ENCODE results near the gene MORC4.

The MORC4 gene

DNA sequence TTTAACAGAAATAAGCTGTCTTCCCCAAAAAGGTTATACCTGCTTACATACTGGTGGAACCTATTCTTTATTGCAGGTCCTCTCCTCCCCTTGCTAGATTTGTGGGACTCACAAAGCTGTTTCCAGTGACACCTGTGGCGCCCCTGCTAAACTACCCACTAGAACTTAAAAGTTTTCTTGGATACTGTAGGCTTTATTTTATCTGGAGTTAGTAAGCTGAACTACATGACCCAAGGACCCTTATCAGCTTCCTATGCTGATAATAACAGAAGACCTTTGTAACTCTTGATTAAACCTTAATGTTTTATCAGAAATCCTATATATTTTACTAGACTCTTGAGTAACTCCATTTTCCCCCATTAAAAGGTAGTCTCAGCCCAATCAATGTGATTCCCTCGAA, 47.5 kb downstream of the MORC4 start:
- no peak for DNase-seq (ENCODE audit: low read depth)

DNA sequence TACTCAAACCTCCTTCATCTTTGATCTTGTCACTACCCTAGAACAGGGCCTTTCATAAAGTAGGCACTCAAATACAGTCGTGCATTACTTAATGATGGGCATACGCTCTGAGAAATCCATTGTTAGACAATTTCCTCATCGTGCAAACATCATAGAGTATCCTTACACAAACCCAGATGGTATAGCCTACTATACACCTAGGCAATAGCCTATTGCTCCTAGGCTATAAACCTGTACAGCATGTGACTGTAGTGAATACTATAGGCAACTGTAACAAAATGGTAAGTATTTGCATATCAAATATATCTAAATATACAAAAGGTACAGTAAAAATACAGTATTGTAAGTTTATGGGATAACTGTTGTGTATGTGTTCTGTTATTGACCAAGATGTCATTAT, 47.9 kb downstream of the MORC4 start:
- DNase-seq (ENCODE audit: low read depth): no peak

DNA sequence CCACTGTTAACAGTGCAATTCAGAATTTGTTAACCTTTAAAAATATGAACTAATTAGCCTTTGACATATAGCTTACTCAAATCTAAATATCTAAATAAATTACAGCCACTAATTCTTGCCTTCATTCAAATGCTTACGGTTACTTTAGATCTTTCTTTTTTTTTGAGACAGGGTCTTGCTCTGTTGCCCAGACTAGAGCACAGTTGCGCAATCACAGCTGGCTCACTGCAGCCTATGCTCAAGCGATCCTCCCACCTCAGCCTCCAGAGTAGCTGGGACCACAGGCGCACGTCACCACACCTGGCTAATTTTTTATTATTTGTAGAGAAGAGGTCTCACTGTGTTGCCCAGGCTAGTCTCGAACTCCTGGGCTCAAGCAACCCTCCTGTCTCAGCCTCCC, 48.8 kb downstream of the MORC4 start:
- DNase-seq (ENCODE audit: low read depth): no peak

DNA sequence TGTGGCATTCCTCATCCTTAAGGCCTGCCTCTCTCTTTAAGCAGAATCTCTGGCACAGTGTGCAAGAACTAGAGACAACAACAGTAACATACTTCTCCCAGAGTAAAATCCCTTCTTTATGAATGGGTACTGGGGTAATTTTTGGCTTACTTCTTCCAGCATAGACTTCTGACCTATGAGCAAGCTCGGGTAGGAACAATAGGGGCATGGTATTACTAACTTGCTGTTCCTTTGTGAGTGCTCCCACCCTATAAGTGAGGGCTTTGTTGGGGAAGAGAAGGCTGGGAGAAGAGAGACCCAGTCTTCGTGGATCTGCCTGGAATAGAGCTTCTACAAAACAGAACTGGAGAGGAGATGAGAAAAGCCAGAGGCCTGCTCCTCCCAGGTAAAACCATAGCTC, 49.6 kb downstream of the MORC4 start:
- no peak for DNase-seq (ENCODE audit: low read depth)

DNA sequence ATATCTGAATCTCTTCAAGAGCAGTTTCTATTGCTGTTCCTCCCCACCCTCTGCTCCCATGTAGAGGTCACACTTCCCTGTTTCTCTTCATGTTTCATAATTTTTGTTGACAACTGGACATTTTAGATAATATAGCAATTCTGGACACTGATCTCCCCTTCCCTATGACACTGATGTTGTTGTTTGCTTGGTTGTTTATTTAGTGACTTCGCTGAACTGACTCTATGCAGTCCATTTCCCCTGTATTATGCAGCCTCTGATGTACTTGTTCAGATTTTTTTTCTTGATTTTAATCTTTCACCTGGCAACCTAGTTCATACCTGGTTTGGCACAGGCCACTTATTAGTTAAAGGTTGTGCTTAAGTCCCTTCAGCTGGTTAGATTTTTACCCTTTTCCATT, 50.6 kb downstream of the MORC4 start:
- DNase-seq (ENCODE audit: low read depth): no peak

DNA sequence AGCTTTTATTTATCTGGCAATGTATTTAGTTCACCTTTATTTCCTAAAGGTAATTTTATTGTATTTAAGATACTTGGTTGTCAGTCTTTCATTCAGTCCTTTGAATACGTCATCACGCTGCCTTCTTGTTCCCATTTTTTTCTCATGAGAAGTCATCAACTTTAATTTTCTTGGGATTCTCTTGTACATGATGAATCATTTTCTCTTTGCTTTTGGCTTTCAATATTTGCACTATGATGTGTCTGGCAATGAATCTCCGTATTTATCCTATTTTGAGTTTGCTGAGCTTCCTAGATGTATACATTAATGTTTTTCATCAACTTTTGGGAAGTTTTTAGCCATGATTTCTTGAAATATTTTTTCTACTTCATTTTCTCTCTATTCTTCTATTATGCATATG, 51.4 kb downstream of the MORC4 start:
- no peak for DNase-seq (ENCODE audit: low read depth)

DNA sequence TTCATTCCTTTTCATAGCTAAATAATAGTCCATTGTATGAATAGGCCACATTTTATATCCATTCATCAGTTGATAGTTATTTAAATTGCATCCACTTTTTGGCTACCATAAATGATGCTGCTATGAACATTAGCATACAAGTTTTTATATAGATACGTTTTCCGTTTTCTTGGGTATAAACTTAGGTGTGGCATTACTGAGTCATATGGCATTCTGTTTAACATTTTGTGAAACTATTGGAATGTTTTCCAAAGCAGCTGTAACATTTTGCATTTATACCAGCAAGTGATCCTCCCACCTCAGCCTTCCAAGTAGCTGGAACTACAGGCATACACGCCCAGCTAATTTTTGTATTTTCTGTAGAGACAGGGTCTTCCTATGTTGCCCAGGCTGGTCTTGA, 53.5 kb downstream of the MORC4 start:
- DNase-seq (ENCODE audit: low read depth): no peak

DNA sequence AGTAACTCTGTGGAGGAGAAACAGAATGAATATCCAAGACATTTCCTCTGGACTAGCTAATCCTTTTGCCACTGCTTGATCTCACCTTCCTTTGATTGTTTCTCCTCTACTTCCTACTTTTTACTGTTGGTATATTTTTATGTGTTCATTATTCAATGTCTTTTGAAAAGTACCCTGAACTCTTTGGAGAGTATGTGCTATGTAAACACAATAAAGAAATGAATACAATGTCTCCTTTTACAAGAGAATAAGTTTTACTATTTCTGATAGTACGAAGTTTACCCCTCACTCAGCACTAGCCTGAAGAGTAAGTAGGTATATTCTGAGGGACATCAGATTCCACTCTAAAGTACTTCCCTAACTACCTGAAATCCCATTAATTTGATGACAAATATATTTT, 59.9 kb downstream of the MORC4 start:
- DNase-seq (ENCODE audit: low read depth): no peak

DNA sequence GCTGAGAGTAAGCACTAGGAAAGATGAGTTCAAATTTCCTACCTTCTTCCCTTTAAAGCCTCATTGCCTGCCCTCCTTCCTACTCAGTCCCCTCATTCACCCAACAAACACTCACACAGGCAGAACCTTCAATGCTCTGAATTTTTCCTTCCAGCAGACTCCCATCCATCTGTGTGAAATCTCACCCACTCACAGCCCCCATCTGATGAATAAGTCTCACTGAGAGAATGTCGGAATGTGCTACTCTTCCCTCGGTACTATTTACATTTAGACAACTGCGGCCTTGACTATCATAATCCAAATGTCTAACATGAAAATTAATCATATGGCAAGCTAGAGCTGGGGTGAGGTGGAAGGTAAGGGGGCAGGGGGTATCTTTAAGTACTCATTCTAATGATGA, 60.4 kb downstream of the MORC4 start:
- DNase-seq (ENCODE audit: low read depth): no peak

DNA sequence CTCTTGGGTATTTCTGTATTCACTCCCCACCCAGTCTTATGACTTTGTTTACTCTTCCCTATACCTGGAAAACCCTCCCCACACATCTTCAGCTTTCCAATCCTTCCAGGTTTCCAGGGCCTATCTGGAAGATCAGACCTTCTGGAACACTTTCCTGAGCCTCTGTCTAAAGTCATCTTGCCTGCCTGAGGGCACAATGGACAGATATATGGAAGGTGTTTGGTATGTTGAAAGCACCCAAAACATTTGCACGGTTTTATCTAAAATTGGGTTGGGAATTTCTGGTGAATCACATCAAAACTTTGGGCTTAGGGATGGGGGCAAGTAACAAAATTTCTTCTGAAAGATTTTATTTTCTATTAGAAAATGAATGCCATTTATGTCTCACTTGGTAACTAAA, 63.8 kb downstream of the MORC4 start:
- no peak for DNase-seq (ENCODE audit: low read depth)

DNA sequence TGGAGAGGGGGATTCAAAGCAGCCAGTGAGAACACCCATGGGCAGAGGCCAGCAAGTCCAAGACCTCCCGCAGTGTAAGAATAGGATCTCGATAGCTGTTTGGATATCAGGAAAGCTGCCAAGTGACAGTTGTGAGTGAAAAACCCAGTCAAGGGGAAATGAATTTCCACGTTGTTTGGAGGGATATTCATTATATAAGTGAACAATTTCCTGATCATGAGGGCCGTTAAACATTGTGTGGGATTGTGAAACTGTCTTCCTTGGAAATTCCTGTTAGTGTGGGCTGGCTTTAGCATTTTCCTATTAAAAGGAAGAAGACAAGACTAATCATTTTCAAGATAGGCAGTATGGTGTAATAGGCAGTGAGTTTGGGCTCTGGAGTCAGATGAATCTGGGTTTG, 64.8 kb downstream of the MORC4 start:
- DNase-seq (ENCODE audit: low read depth): no peak

DNA sequence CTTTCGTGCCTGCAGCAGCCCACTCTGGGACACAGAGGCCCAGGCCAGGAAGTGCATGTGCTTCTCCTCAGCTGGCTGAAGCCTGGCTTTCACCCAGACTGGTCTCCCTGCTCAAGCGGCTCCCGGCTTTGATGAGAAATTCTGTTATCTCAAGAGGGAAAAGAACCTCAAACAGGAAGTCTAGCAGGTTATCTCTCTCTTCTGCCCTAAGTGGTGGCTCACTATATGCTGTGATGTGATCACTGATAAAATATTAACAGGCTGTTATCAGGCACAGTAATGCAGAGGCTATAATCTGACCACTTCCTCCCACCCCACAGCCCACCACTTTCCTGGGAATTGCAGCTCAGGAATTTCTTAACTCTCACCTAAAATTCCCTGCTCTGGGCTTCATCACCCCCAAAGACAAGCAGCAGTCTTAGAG, 66.5 kb downstream of the MORC4 start:
- DNase-seq (ENCODE audit: low read depth): no peak

DNA sequence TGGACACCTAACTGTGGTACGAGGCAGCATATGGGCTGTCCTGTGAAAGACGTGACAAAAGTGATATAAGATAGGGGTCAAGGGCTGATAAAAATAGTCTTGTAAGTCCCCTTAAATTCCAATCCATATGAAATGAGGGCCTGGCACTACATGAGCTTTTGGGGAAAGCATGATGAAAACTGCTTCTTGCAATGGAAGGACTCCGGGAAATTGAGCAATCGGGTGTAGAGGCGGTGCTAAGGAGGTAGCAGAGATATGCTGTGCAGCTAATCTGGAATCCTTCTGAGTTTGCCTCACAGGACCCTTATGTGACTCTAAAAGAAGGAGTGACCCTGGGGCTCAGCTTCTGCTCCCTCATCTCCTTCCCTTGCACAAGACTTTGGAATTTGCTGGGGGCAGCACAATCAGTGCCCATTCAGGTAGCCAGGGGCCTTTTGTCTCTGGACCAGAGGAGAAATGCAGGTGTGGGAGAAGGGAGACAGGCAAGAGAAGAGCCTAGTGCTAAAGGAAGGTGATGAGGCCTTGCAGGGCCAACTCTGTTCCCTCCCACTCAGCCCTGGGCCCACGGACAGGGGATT, 67.0 kb downstream of the MORC4 start:
- DNase-seq (ENCODE audit: low read depth): no peak

DNA sequence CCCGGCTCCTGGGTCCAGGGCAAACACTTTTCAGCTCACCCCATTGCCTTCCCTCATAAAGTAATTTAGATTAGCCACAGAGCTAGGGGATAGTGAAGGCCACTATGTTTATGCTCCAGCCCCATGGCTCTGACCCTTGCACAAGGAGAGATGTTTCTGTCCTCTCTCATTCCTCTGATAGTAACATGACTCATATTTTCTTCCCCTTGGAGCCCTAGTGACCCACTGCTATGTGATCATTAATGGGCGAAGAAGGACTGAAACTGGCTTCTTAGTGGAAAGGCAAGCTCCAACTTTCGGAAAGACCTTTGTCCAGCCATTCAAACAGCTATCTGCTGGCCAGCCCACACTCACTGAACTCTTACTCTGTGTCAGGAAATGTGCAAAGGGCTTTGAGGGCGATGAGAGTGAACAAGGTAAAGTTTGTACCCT, 67.5 kb downstream of the MORC4 start:
- no peak for DNase-seq (ENCODE audit: low read depth)

DNA sequence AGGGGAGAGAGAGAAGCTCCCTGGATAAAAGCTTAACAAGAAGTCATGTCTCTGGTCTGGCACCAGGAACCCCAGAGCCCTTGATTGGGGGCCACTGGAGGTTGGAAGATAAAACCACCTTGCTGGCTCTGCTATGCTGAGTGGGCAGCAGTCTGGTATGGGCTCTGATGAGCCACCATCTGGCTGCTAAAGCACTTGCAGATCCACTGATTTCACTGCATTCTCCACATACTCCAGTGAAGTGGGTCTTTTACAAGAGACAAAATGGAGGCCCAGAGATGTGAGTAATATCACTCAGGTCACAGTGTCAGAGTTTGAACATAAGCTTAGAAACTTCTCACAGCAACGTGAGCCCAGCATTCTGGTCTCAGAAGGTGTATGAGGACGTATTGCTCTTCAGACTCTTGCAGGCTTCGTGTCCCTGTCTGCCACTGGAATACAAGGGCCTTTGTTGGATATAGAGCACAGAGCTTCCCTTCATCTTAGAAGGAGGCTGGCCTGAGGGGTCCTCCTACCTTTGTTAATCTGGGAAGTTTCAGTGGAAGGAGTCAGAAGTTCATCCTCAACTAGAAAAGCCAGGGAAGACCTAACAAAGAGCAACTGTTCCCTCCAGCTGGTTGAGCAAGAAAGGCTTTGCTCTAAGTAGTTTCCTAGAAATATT, 68.1 kb downstream of the MORC4 start:
- no peak for DNase-seq (ENCODE audit: low read depth)

DNA sequence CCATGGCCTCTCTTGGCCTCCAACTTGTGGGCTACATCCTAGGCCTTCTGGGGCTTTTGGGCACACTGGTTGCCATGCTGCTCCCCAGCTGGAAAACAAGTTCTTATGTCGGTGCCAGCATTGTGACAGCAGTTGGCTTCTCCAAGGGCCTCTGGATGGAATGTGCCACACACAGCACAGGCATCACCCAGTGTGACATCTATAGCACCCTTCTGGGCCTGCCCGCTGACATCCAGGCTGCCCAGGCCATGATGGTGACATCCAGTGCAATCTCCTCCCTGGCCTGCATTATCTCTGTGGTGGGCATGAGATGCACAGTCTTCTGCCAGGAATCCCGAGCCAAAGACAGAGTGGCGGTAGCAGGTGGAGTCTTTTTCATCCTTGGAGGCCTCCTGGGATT, 71.8 kb downstream of the MORC4 start:
- no peak for DNase-seq (ENCODE audit: low read depth)

DNA sequence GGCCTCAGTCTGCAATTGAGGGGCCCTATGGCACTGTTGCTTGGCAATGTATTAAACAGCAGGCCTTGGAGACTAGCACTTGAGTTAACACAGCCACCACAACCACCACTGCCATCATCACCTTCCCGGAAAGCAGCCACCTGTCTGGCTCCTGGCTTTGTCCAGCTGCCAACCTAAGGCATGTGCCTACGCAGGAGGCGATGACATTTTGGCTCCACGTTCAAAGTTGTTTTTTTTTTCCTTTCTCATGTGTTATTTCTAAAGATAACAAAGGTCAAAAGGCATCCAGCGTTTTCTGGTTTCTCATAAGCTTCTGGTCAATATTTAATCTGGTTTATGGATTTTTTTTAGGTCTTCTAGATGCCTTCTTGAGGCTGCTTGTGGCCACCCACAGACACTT, 72.3 kb downstream of the MORC4 start:
- DNase-seq (ENCODE audit: low read depth): no peak

DNA sequence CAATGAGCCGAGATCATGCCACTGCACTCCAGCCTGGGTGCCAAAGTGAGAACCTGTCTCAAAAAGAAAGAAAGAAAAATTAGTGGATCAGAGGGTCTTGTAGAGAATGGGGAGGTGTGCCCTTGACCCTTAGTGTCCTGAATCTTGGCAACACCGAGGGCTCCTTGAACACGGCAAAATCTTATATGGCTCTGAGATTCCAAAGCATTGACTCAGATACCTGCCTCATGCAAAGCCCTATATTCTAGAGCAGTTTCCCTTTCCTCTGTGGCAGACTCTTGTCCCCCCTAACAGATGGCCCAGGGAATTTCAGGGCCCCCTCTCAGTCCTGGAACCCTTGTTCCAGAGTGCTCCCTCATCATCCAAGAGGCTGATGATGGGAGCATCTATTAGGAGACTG, 73.0 kb downstream of the MORC4 start:
- no peak for DNase-seq (ENCODE audit: low read depth)

DNA sequence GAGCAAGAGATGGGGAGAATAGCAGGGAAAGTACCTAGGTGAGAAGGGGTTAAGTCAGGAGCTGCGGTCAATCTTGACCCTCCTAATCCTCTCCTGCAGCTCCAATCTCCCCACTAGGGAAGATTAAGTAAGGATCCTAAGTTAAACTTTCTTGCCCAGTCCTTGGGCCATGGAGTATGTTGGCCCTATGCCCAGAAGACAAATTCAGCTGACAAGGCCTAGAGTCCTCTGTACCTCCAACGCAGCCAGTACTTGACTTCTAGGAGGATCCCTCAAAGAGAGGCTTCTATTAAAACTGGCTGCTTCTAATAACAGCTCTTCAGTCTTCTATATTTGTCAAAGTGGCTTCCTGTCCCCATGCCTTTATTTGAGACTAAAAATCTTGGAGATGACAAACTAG, 78.4 kb downstream of the MORC4 start:
- DNase-seq (ENCODE audit: low read depth): no peak

DNA sequence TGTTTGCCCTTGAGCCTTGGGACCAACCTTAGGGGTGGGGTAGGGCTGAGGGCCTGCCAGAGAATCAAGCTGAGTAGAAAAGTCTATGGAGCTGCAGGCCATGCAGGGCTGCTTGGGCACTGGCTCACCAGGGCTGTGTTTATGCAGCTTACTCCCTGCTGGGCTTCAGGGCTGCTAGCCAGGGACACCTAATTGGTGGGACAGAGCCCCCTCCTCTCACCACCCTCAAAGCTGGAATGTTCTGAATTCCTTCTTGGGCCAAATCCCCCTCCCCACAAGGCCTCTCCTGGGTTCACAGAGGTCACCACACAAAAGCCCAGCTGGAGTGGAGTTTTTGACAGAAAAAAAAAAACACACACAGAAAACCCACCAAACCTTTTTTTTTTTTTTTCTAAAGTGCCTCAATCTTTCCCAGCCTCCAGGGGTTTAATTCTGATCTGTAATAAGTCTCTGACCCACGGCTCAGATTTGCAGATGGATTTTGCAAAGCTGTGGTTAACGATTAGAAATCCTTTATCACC, 80.0 kb downstream of the MORC4 start, which contains the start of gene CLDN2:
Gene CLDN2, plus strand, starts transcription at position 471 of the 521 bp plus-strand sequence. CDS start 7,827 bp downstream, outside the sequence.
- no peak for DNase-seq (ENCODE audit: low read depth)

DNA sequence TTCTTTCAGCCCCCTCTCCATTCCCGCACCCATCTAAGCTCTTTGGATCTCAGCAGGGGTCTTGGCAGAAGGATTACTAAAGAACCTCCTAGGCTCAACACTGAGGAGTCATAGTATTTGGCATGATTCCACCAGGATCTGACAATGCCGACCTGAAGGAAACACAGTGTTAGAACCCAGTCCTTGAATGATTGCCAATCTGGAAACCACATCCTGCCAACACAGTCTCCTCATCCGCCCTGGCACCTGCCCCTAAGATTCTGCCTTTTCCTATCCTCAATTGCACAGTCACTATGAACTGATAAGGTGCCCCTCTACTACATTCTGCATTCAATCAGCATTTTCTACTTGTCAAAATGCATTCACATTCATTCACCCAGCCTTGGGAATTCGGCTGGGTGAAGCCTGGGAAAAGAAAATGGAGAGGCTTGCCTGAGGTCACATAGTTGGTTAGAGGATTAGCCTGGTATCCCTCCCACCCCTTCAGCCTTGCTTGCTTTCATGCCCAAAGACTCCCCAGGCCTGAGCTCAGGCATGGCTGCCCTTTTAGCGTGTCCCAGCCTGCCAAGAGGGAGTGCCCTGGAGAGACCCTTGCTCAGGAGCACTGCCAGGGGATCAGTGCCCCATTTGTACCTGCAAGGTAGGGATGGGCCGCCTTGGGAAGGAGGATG, 82.0 kb downstream of the MORC4 start:
- no peak for DNase-seq (ENCODE audit: low read depth)

DNA sequence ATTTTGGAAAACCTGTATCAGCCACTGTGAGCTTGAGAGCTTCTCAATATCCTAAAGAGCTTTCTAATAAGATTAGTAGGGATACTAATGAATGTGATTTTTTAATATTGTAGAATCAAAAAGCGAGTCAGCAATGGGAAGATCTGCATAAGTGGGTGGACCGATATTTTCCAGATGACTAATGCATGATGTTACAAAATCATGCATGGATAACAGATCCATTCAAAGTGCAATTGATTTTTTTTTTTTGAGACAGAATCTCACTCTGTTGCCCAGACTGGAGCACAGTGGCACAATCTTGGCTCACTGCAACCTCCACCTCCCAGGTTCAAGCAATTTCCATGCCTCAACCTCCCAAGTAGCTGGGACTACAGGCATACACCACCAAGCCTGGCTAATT, 87.1 kb downstream of the MORC4 start:
- DNase-seq (ENCODE audit: low read depth): no peak

DNA sequence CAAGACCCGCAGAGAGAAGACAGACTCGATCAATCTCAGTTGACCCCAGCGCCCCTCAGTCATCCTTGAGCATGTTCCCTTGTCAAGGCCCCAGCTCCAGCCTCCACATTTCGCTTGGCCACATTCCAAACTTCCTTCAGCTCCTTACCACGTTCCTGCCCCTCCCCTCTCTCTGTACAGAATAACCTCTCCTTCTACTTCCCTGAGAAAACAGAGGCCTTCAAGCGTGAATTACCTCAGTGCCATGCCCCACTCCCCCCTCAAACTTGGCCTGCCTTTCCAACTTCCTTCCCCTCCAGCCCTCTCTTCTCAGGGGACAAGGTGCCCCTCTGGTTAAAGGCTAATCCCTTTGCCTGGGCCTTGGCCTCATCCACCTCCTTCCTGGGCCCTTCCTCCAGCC, 93.7 kb downstream of the MORC4 start:
- no peak for DNase-seq (ENCODE audit: low read depth)
